Lower leg skin (tissue), 3 donors: Measurements from ENCODE around the gene EN2.

Experiments used
- CTCF ChIP-seq, 3 donors: fragments of 450-650 bp; IDR thresholded peaks; one replicate each; pipeline ENCODE4 v1.5.1; 2016; ENCODE audit warnings: antibody characterized with exemption in 3 of 3, mild to moderate bottlenecking in 3 of 3, moderate library complexity in 2 of 3
- POLR2A ChIP-seq, 2 donors: fragments of 450-650 bp; IDR thresholded peaks; one replicate each; pipeline ENCODE4 v1.6.1; 2016 to 2017; ENCODE audit warnings: antibody characterized with exemption in 2 of 2, mild to moderate bottlenecking in 1 of 2, moderate library complexity in 1 of 2

- no peak for TF ChIP-seq CTCF (IDR thresholded peaks at IDR 0.05)
- TF ChIP-seq POLR2A (IDR thresholded peaks at IDR 0.05) = no peak
Measured at GRCh38 chr7:155425887-155426286, 32.0 kb upstream of the EN2 start.
